Caco-2 (cell line): ENCODE measurements around the gene IL1F10. TPM values are rescaled to one million over a fixed set of nuclear protein-coding genes. Genes with fewer than 3 reads are reported as not detected.

Experiments used
- BruUV-seq: library from RNA; stranded (reverse); fragments of 400-500 nt; replicated peaks from 2 replicates; lab custom pipeline; 2021; lab: Mats Ljungman, UMichigan
- CTCF ChIA-PET: fragments of 300-600 bp; sonication (Branson Sonifier 250); formaldehyde crosslinking; loops from one replicate; lab custom pipeline; 2022; ENCODE audit warnings: antibody characterized with exemption; lab: Charles Lee
- POLR2A ChIA-PET: fragments of 300-600 bp; sonication (Branson Sonifier 250); formaldehyde crosslinking; loops from one replicate; lab custom pipeline; 2022; ENCODE audit warnings: antibody characterized with exemption; lab: Charles Lee
- DNase-seq, 2 experiments: peaks; one replicate each; pipeline versions ENCODE4 v3.0.0 to v3.0.0-alpha.2; 2020 to 2022
- H3K27me3 ChIP-seq: replicated peaks from 2 replicates; pipeline ENCODE4 v1.6.0; 2011; ENCODE audit warnings: low read length; ENCODE audit not compliant: control insufficient read depth, insufficient read depth
- H3K36me3 ChIP-seq: 2 replicates; pipeline ENCODE4 v1.5.1; 2011; ENCODE audit warnings: low read length; ENCODE audit not compliant: control insufficient read depth, insufficient read depth
- H3K4me1 ChIP-seq: fragments of 250-450 bp; sonication (Bioruptor Pico); 2 replicates; pipeline ENCODE4 v1.5.1; 2020; ENCODE audit warnings: mild to moderate bottlenecking
- H3K4me3 ChIP-seq: 2 replicates; pipeline ENCODE4 v1.5.1; 2011; ENCODE audit warnings: low read depth, mild to moderate bottlenecking, control low read depth, low read length
- H3K9me3 ChIP-seq: fragments of 250-450 bp; sonication (Bioruptor Pico); 2 replicates; pipeline ENCODE4 v1.5.1; 2020; ENCODE audit warnings: mild to moderate bottlenecking, moderate library complexity
- H3K27ac Mint-ChIP-seq: one replicate; pipeline ENCODE4 v1.8.0; 2022; ENCODE audit warnings: mixed read lengths; ENCODE audit not compliant: unreplicated experiment
- H3K27me3 Mint-ChIP-seq: one replicate; pipeline ENCODE4 v1.8.0; 2022; ENCODE audit warnings: mixed read lengths; ENCODE audit not compliant: insufficient read depth, unreplicated experiment
- H3K36me3 Mint-ChIP-seq: one replicate; pipeline ENCODE4 v1.8.0; 2022; ENCODE audit warnings: mild to moderate bottlenecking, mixed read lengths; ENCODE audit not compliant: insufficient read depth, unreplicated experiment
- H3K4me1 Mint-ChIP-seq: one replicate; pipeline ENCODE4 v1.8.0; 2022; ENCODE audit warnings: low read depth, mixed read lengths; ENCODE audit not compliant: unreplicated experiment
- H3K4me3 Mint-ChIP-seq: one replicate; pipeline ENCODE4 v1.8.0; 2022; ENCODE audit warnings: mild to moderate bottlenecking, moderate library complexity, mixed read lengths; ENCODE audit not compliant: unreplicated experiment
- H3K9me3 Mint-ChIP-seq: one replicate; pipeline ENCODE4 v1.8.0; 2022; ENCODE audit warnings: mixed read lengths; ENCODE audit not compliant: unreplicated experiment
- CTCF ChIP-seq, 2 experiments: fragments of 200-600 bp in 1 of 2; IDR thresholded peaks; 1 replicate in 1 of 2; 2 replicates in 1 of 2; pipeline versions ENCODE4 v1.5.1 to v1.8.0; 2011 to 2022; ENCODE audit warnings: antibody characterized with exemption in 1 of 2, control low read depth in 1 of 2, inconsistent platforms in 1 of 2, low read depth in 1 of 2, low read length in 1 of 2, mild to moderate bottlenecking in 1 of 2, moderate library complexity in 1 of 2; ENCODE audit not compliant: insufficient read depth in 1 of 2, severe bottlenecking in 1 of 2, unreplicated experiment in 1 of 2
- intact Hi-C: fragments of 100-400 bp; cut with micrococcal nuclease; formaldehyde crosslinking; loops from one replicate; pipeline ENCODE4 v1.10.0; 2022; ENCODE audit not compliant: unreplicated experiment
- total RNA-seq: library from RNA; stranded (reverse); gene quantifications from 2 replicates; pipeline ENCODE4 v1.2.3, GENCODE V29; 2022

The IL1F10 gene
- total RNA-seq, 1 experiment from 2014 or later, result not detected

- Histone ChIP-seq H3K4me3 (no peak overlapping the region), H3K4me1 (peaks cover 6% of the 10 kb centered on the region), H3K27me3 (no peaks in the 10 kb centered on the region), H3K9me3 (no peaks in the 10 kb centered on the region), H3K36me3 (no peaks in the 10 kb centered on the region)
- Mint-ChIP-seq H3K36me3 (no peaks in the 10 kb centered on the region), H3K4me3 (no peak overlapping the region), H3K9me3 (no peaks in the 10 kb centered on the region), H3K27ac (no peak overlapping the region), H3K27me3 (peaks cover 3% of the 10 kb centered on the region), H3K4me1 (peaks cover 7% of the 10 kb centered on the region)
- CTCF ChIA-PET, result no interaction called here
- no peak for DNase-seq
- TF ChIP-seq CTCF (IDR thresholded peaks at IDR 0.05; ENCODE audit: insufficient read depth in 1 of 2, low read depth in 1 of 2, low read length in 1 of 2, severe bottlenecking in 1 of 2, unreplicated experiment in 1 of 2), result no peak
- POLR2A ChIA-PET, result no interaction called here
- BruUV-seq, result no TSS peak
- intact Hi-C loops, result no loop called here
These were observed 56.0 kb downstream of the IL1F10 start for GRCh38 chr2:113123726-113124125.

GRCh38 chr2:113124181-113124961 is 56.6 kb downstream of the IL1F10 start:
- H3K27me3 Mint-ChIP-seq, result peaks cover 3% of the 10 kb centered on the region
- no peaks in the 10 kb centered on the region for H3K27me3 ChIP-seq
- no peaks in the 10 kb centered on the region for H3K9me3 Mint-ChIP-seq
- ChIA-PET POLR2A (no interaction called here), CTCF (no interaction called here)
- peaks cover 6% of the 10 kb centered on the region for H3K4me1 ChIP-seq
- DNase-seq, result no peak
- intact Hi-C loops, result no loop called here
- H3K4me3 ChIP-seq, result no peak overlapping the region
- no peaks in the 10 kb centered on the region for H3K36me3 ChIP-seq
- no peaks in the 10 kb centered on the region for H3K9me3 ChIP-seq
- no TSS peak for BruUV-seq
- TF ChIP-seq CTCF (IDR thresholded peaks at IDR 0.05; ENCODE audit: insufficient read depth in 1 of 2, low read depth in 1 of 2, low read length in 1 of 2, severe bottlenecking in 1 of 2, unreplicated experiment in 1 of 2), result no peak
- H3K36me3 Mint-ChIP-seq, result no peaks in the 10 kb centered on the region
- peaks cover 7% of the 10 kb centered on the region for H3K4me1 Mint-ChIP-seq
- H3K27ac Mint-ChIP-seq, result no peak overlapping the region
- no peak overlapping the region for H3K4me3 Mint-ChIP-seq

Other genes starting within 250 kb of the IL1F10 start
- 0.18 TPM in 1 of 2 replicates, not detected in the other for gene IL1B, start 231.2 kb upstream of the IL1F10 start, total RNA-seq
- gene IL37, start 156.8 kb upstream of the IL1F10 start, total RNA-seq, result 0.44 TPM in 1 of 2 replicates, not detected in the other
- gene IL36G, start 90.0 kb upstream of the IL1F10 start, total RNA-seq, result not detected in 2 replicates
- not detected in 2 replicates for gene IL36A, start 62.5 kb upstream of the IL1F10 start, total RNA-seq
- not detected in 2 replicates for gene IL36B, start 15.1 kb upstream of the IL1F10 start, total RNA-seq
- 0.19 TPM in 1 of 2 replicates, not detected in the other for gene IL36RN, start 8.8 kb upstream of the IL1F10 start, total RNA-seq
- gene IL1RN, start 59.6 kb downstream of the IL1F10 start, total RNA-seq, result not detected in 2 replicates
- gene PSD4, start 106.0 kb downstream of the IL1F10 start, total RNA-seq, result 15.5 and 18.7 TPM in 2 replicates
- 7.5 and 7.7 TPM in 2 replicates for gene PAX8, start 211.0 kb downstream of the IL1F10 start, total RNA-seq